Measurements from ENCODE around the gene CNBP. TPM values are rescaled to one million over a fixed set of nuclear protein-coding genes. Genes with fewer than 3 reads are reported as not detected.
"Not testable (repeated sequence)": the region's sequence is repeated elsewhere in the genome, so short reads cannot be mapped to it uniquely, and the experiment has no call there.

Gene CNBP
- polyA plus RNA-seq, 1 experiment: 268 TPM

- Histone ChIP-seq H3K4me3 (ENCODE audit: low read depth, low read length) (no peak overlapping the region), H3K36me3 (ENCODE audit: control insufficient read depth, insufficient read depth, low read length) (peaks cover 5% of the 10 kb centered on the region), H3K27me3 (ENCODE audit: control insufficient read depth, insufficient read depth, low read length) (no peaks in the 10 kb centered on the region)
- CTCF ChIA-PET: interaction anchor here (0.8 to 2.0 kb wide), 4 partner anchors 11 to 174 kb away, joined by 3 to 8 read pairs (median 5); no protein-coding TSS in a partner anchor
- POLR2A ChIA-PET: no interaction called here
- TF ChIP-seq, protein P1, sequence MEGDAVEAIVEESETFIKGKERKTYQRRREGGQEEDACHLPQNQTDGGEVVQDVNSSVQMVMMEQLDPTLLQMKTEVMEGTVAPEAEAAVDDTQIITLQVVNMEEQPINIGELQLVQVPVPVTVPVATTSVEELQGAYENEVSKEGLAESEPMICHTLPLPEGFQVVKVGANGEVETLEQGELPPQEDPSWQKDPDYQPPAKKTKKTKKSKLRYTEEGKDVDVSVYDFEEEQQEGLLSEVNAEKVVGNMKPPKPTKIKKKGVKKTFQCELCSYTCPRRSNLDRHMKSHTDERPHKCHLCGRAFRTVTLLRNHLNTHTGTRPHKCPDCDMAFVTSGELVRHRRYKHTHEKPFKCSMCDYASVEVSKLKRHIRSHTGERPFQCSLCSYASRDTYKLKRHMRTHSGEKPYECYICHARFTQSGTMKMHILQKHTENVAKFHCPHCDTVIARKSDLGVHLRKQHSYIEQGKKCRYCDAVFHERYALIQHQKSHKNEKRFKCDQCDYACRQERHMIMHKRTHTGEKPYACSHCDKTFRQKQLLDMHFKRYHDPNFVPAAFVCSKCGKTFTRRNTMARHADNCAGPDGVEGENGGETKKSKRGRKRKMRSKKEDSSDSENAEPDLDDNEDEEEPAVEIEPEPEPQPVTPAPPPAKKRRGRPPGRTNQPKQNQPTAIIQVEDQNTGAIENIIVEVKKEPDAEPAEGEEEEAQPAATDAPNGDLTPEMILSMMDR (IDR thresholded peaks at IDR 0.05; ENCODE audit: insufficient read depth, low read depth, low read length): no peak
- DNase-seq (ENCODE audit: low read depth): no peak
Measured at GRCh38 chr3:129144786-129145185, 38.9 kb downstream of the CNBP start.

DNA sequence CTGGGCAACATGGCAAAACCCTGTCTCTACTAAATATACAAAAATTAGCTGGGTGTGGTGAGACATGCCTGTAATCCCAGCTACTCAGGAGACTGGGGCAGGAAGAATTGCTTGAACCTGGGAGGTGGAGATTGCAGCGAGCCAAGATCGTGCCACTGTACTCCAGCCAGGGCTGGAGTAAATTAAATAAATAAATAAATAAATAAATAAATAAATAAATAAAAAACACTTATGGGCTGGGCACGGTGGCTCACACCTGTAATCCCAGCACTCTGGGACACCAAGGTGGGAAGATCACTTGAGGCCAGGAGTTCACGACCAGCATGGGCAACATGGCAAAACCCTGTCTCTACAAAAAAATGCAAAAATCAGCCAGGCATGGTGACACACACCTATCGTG lies 42.7 kb downstream of the CNBP start:
- H3K4me3 ChIP-seq (ENCODE audit: low read depth, low read length); H3K27me3 ChIP-seq (ENCODE audit: control insufficient read depth, insufficient read depth, low read length); POLR2A ChIA-PET; DNase-seq (ENCODE audit: low read depth); CTCF ChIA-PET; H3K36me3 ChIP-seq (ENCODE audit: control insufficient read depth, insufficient read depth, low read length): not testable (repeated sequence)

DNA sequence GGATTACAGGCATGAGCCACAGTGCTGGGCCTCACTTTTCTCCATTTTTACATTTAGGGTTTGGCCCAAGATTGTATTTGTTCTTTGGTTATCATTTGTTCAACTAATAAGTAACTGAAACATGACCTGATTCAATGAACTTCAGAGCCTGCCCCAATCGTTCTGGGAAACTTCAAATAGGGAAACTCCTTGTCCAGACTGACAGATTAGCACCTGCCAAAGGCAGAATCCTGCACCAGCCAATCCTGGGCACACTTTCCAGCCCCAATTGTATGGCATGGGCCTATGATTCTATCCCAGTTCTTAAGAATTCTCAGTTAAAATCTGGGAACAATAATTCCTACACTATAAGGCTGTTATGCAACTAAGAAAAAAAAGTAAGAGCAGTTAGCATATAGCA lies 43.8 kb downstream of the CNBP start:
- TF ChIP-seq, protein P1 (IDR thresholded peaks at IDR 0.05; ENCODE audit: insufficient read depth, low read depth, low read length): no peak
- H3K36me3 ChIP-seq (ENCODE audit: control insufficient read depth, insufficient read depth, low read length): peaks cover 7% of the 10 kb centered on the region
- ChIA-PET POLR2A (no interaction called here), CTCF (no interaction called here)
- no peak for DNase-seq (ENCODE audit: low read depth)
- H3K27me3 ChIP-seq (ENCODE audit: control insufficient read depth, insufficient read depth, low read length): no peaks in the 10 kb centered on the region
- H3K4me3 ChIP-seq (ENCODE audit: low read depth, low read length): no peak overlapping the region

DNA sequence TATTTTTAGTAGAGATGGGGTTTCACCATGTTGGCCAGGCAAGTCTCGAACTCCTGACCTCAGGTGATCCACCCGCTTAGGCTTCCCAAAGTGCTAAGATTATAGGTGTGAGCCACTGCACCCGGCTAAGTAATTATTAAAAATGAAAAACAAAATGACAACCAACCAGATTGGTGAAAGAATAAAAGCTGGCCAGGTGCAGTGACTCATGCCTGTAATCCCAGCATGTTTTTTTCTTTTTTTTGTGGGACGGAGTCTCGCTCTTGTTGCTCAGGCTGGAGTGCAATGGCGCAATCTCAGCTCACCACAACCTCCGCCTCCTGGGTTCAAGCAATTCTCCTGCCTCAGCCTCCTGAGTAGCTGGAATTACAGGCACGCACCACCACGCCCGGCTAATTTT lies 47.4 kb downstream of the CNBP start:
- H3K4me3 ChIP-seq (ENCODE audit: low read depth, low read length); CTCF ChIA-PET: not testable (repeated sequence)

DNA sequence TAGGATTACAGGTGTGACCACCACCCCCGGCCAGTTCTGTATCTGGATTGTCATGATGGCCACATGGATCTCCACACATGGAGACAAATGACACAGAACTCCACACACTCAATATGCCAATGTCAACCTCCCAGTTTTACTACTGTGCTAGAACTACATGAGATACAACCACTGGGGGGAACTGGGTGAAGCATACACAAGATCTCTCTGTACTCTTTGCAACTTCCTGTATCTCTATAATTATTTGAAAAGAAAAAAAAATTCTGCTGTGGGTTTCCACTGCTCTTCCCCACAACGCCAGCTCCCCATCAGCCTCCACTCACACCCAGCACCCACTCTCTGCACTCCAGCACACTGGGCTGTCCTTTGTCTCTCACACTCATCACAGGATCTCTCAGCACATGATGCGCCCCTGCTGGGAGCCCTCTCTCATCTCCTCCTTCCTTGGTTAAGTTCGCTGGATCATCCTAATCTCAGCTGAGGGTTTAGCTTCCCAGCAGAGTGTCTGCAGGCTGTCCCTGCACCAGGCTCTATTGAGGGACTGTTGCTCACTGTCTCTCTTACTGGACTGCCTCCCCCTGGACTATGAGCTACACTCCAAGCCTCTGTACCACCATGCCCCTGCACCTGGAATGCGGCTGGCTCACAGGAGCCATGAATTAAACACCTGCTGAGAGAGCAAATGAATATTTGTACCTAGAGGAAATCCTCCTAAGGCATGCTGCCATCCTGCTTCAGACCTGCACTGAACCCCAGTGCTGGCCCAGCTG lies 51.4 kb downstream of the CNBP start:
- TF ChIP-seq, protein P1 (IDR thresholded peaks at IDR 0.05; ENCODE audit: insufficient read depth, low read depth, low read length): no peak
- Histone ChIP-seq H3K4me3 (ENCODE audit: low read depth, low read length) (no peak overlapping the region), H3K27me3 (ENCODE audit: control insufficient read depth, insufficient read depth, low read length) (no peaks in the 10 kb centered on the region), H3K36me3 (ENCODE audit: control insufficient read depth, insufficient read depth, low read length) (peaks cover 30% of the 10 kb centered on the region)
- ChIA-PET POLR2A (no interaction called here), CTCF (interaction anchor here (0.9 to 1.0 kb wide), 2 partner anchors 113 to 114 kb away, joined by 3 read pairs; no protein-coding TSS in a partner anchor)
- no peak for DNase-seq (ENCODE audit: low read depth)

More for the DNA sequence above, 47.4 kb downstream of the CNBP start:
- H3K36me3 ChIP-seq (ENCODE audit: control insufficient read depth, insufficient read depth, low read length): peaks cover 20% of the 10 kb centered on the region
- DNase-seq (ENCODE audit: low read depth); H3K27me3 ChIP-seq (ENCODE audit: control insufficient read depth, insufficient read depth, low read length); POLR2A ChIA-PET: not testable (repeated sequence)

GRCh38 chr3:129131465-129132088 lies 52.1 kb downstream of the CNBP start:
- ChIA-PET CTCF (interaction anchor here (1.0 kb wide), 1 partner anchor 114 kb away, joined by 3 read pairs; no protein-coding TSS in a partner anchor), POLR2A (no interaction called here)
- no peak overlapping the region for H3K4me3 ChIP-seq (ENCODE audit: low read depth, low read length)
- H3K27me3 ChIP-seq (ENCODE audit: control insufficient read depth, insufficient read depth, low read length): no peaks in the 10 kb centered on the region
- TF ChIP-seq, protein P1 (IDR thresholded peaks at IDR 0.05; ENCODE audit: insufficient read depth, low read depth, low read length): no peak
- H3K36me3 ChIP-seq (ENCODE audit: control insufficient read depth, insufficient read depth, low read length): peaks cover 32% of the 10 kb centered on the region
- no peak for DNase-seq (ENCODE audit: low read depth)

All from BJ (cell line).